Liver (tissue), 3 donors: ENCODE measurements around the gene CEP95.

Experiments
- HNF4G ChIP-seq: IDR thresholded peaks from 2 replicates; pipeline ENCODE4 v1.6.1; 2016; ENCODE audit warnings: antibody characterized with exemption
- RAD21 ChIP-seq, 2 donors: IDR thresholded peaks; 2 replicates each; pipeline ENCODE4 v1.6.1; 2016; ENCODE audit warnings: antibody characterized with exemption in 2 of 2, mild to moderate bottlenecking in 2 of 2
- TAF1 ChIP-seq: conservative IDR thresholded peaks from 2 replicates; pipeline ENCODE4 v1.6.1; 2016; ENCODE audit warnings: antibody characterized with exemption, mild to moderate bottlenecking
- YY1 ChIP-seq: IDR thresholded peaks from 2 replicates; pipeline ENCODE4 v1.6.1; 2016; ENCODE audit warnings: antibody characterized with exemption, mild to moderate bottlenecking
- TF ChIP-seq, protein P1 (sequence below): fragments of 150-350 bp; IDR thresholded peaks from 2 replicates; pipeline ENCODE4 v1.5.1; 2017; ENCODE audit warnings: improper control_type of control experiment, low read depth, low read length; ENCODE audit not compliant: missing input control
- TF ChIP-seq, protein P2 (sequence below): IDR thresholded peaks from 2 replicates; pipeline ENCODE4 v1.6.1; 2016; ENCODE audit warnings: antibody characterized with exemption, mild to moderate bottlenecking
- donor health status: healthy.
- donor health status: healthy.

DNA sequence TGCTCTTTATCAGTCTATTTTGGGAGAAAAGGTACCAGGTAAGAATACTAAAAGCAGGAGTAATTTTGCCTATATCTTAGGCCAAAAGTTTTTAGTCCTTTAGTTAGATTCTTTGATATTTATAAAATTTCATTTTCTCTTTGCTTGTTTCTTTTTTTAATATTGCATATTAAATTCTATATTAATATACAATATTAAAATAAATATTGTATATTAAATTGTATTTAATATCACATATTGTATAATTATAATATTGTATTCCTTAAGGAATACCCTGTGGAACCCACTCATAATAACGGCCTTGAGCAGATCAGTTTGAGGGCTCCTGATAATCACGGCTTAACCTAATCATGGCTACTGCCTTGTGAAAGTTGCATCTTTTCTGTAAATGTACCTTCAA lies 1.9 kb downstream of the CEP95 start:
- TF ChIP-seq, protein P1, sequence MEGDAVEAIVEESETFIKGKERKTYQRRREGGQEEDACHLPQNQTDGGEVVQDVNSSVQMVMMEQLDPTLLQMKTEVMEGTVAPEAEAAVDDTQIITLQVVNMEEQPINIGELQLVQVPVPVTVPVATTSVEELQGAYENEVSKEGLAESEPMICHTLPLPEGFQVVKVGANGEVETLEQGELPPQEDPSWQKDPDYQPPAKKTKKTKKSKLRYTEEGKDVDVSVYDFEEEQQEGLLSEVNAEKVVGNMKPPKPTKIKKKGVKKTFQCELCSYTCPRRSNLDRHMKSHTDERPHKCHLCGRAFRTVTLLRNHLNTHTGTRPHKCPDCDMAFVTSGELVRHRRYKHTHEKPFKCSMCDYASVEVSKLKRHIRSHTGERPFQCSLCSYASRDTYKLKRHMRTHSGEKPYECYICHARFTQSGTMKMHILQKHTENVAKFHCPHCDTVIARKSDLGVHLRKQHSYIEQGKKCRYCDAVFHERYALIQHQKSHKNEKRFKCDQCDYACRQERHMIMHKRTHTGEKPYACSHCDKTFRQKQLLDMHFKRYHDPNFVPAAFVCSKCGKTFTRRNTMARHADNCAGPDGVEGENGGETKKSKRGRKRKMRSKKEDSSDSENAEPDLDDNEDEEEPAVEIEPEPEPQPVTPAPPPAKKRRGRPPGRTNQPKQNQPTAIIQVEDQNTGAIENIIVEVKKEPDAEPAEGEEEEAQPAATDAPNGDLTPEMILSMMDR: no peak
- TF ChIP-seq RAD21 (IDR thresholded peaks at IDR 0.05) (no peak), YY1 (no peak), HNF4G (no peak), TAF1 (no peak)
- TF ChIP-seq, protein P2, sequence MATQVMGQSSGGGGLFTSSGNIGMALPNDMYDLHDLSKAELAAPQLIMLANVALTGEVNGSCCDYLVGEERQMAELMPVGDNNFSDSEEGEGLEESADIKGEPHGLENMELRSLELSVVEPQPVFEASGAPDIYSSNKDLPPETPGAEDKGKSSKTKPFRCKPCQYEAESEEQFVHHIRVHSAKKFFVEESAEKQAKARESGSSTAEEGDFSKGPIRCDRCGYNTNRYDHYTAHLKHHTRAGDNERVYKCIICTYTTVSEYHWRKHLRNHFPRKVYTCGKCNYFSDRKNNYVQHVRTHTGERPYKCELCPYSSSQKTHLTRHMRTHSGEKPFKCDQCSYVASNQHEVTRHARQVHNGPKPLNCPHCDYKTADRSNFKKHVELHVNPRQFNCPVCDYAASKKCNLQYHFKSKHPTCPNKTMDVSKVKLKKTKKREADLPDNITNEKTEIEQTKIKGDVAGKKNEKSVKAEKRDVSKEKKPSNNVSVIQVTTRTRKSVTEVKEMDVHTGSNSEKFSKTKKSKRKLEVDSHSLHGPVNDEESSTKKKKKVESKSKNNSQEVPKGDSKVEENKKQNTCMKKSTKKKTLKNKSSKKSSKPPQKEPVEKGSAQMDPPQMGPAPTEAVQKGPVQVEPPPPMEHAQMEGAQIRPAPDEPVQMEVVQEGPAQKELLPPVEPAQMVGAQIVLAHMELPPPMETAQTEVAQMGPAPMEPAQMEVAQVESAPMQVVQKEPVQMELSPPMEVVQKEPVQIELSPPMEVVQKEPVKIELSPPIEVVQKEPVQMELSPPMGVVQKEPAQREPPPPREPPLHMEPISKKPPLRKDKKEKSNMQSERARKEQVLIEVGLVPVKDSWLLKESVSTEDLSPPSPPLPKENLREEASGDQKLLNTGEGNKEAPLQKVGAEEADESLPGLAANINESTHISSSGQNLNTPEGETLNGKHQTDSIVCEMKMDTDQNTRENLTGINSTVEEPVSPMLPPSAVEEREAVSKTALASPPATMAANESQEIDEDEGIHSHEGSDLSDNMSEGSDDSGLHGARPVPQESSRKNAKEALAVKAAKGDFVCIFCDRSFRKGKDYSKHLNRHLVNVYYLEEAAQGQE: no peak
